Upper lobe of right lung (tissue), 1 donor: ENCODE measurements around the gene ISLR. TPM values are rescaled to one million over a fixed set of nuclear protein-coding genes. Genes with fewer than 3 reads are reported as not detected.

Experiments
- ATAC-seq: fragments of 200-7000 bp; cut with Tn5 transposase; one replicate; pipeline ENCODE4 v1.9.1; 2020; ENCODE audit warnings: mild to moderate bottlenecking, moderate library complexity
- DNase-seq: peaks from one replicate; pipeline ENCODE4 v3.0.0-alpha.2; 2020
- H3K27ac ChIP-seq: fragments of 200-600 bp; one replicate; pipeline ENCODE4 v1.8.0; 2022
- H3K27me3 ChIP-seq: fragments of 200-600 bp; one replicate; pipeline ENCODE4 v1.8.0; 2022; ENCODE audit warnings: mild to moderate bottlenecking
- H3K36me3 ChIP-seq: fragments of 200-600 bp; one replicate; pipeline ENCODE4 v1.8.0; 2022
- H3K4me1 ChIP-seq: fragments of 200-600 bp; one replicate; pipeline ENCODE4 v1.8.0; 2022
- H3K4me3 ChIP-seq: fragments of 200-600 bp; one replicate; pipeline ENCODE4 v1.8.0; 2022; ENCODE audit warnings: mild to moderate bottlenecking
- H3K9me3 ChIP-seq: fragments of 200-600 bp; one replicate; pipeline ENCODE4 v1.8.0; 2022
- intact Hi-C: fragments of 100-400 bp; cut with DNase I; formaldehyde crosslinking; loops from one replicate; pipeline ENCODE4 v1.11.0; 2022
- total RNA-seq: library from RNA; stranded (reverse); fragmentation: NEBNext Ultra II Directional; extraction: Animal tissue kit (Norgen Biotek cat#: 25700); gene quantifications from one replicate; pipeline ENCODE4 v1.2.1, GENCODE V29; 2021
- TF ChIP-seq, protein P1 (sequence below): fragments of 200-600 bp; IDR thresholded peaks from one replicate; pipeline ENCODE4 v1.8.0; 2022; ENCODE audit warnings: antibody characterized with exemption
- donor health status: DM: no; HTN: yes; CAD: no; lungs with severe emphysema.

The ISLR gene
- total RNA-seq, 1 donor from 2014 or later: 40.6 TPM

DNA sequence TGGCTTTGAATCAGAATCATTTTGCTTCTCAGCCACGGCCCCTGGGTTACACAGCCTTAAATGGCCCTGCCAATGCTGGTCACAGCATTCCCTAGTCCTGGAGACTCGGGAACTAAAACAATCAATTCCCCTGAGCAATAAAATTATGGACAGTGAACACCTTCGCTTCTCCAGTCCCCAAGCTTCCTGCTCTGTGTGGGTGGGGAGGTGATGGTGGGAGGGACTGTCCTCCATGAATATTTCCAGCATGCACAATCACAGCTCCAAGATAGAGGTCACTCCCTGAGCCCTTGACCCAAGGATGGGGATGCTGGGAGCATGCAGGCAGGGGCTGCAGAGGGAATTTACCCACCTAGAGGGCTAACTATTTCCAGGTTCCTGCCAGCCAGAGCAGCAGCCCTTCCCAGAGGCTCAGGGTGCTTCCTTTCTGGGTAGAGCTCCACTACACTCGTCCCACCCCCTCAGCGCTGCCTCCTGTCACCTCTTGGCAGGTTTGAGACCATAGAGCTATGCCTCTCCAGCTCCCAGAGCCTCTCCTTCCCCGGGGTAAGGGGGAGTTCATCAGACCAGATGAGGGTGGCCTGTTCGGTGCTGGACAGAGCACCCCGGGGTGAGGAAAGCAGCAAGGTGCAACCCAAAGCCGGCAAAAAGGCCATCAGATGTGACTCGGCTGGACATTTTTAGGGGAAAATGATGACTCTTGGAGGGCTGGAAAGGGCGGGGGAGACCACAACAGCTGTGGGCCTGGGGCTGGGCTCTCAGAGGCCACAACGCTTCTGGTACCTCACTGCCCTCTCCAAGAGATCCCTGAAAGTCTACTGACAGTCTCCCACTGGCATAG, 48.1 kb downstream of the ISLR start:
- Histone ChIP-seq H3K27me3 (peaks cover 31% of the 10 kb centered on the region), H3K36me3 (no peaks in the 10 kb centered on the region), H3K9me3 (no peaks in the 10 kb centered on the region), H3K4me3 (no peak overlapping the region), H3K27ac (no peak overlapping the region), H3K4me1 (no peaks in the 10 kb centered on the region)
- TF ChIP-seq, protein P1, sequence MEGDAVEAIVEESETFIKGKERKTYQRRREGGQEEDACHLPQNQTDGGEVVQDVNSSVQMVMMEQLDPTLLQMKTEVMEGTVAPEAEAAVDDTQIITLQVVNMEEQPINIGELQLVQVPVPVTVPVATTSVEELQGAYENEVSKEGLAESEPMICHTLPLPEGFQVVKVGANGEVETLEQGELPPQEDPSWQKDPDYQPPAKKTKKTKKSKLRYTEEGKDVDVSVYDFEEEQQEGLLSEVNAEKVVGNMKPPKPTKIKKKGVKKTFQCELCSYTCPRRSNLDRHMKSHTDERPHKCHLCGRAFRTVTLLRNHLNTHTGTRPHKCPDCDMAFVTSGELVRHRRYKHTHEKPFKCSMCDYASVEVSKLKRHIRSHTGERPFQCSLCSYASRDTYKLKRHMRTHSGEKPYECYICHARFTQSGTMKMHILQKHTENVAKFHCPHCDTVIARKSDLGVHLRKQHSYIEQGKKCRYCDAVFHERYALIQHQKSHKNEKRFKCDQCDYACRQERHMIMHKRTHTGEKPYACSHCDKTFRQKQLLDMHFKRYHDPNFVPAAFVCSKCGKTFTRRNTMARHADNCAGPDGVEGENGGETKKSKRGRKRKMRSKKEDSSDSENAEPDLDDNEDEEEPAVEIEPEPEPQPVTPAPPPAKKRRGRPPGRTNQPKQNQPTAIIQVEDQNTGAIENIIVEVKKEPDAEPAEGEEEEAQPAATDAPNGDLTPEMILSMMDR: no peak
- no peak for ATAC-seq
- DNase-seq: no peak
- intact Hi-C loops: no loop called here

DNA sequence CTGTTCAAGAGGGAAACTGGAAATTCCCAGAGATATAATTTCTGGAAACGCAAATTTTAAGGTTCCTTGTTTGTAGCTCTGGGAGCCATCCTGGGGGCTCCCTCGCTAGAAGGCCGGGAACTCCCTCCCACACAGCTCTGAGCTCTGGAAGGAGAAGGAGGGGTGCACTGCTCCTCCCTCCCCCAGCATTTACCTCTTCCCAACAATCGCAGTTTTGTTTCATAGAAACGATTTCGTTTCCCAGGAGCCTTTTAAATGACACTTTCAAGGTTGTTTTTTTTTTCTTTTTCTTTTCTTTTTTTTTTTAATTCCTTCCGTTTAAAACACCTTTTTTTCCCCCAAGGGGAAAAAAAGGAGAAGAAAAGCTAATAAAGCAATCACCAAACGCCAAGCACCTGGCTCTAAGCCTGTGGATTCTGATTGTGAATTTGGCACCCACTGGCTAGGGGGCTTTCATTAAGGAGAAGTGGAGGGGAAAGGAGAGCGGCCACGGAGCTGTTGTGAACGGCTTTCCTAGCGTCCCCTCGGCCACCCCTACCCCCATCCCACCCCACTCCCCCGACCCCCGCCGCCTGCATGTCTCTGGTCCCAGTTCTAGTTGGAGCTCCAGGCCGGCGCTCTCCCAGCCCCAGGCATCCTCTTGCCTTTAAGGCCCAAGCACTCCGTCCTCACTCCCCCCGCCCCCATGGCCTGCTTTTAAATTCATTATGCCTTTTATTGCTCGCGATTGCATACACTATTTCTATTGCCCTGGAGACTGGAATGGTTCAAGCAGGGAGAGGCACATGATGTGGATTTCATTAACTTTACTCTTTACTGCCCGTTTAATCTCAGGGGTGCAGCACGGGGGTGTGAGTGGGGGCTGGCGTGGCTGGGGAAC, 49.0 kb downstream of the ISLR start:
- no peak for ATAC-seq
- peaks cover 31% of the 10 kb centered on the region for H3K27me3 ChIP-seq
- DNase-seq: no peak
- H3K9me3 ChIP-seq: no peaks in the 10 kb centered on the region
- no peak overlapping the region for H3K4me3 ChIP-seq
- TF ChIP-seq, protein P1: no peak
- no peak overlapping the region for H3K27ac ChIP-seq
- no peaks in the 10 kb centered on the region for H3K36me3 ChIP-seq
- intact Hi-C loops: no loop called here
- no peaks in the 10 kb centered on the region for H3K4me1 ChIP-seq

DNA sequence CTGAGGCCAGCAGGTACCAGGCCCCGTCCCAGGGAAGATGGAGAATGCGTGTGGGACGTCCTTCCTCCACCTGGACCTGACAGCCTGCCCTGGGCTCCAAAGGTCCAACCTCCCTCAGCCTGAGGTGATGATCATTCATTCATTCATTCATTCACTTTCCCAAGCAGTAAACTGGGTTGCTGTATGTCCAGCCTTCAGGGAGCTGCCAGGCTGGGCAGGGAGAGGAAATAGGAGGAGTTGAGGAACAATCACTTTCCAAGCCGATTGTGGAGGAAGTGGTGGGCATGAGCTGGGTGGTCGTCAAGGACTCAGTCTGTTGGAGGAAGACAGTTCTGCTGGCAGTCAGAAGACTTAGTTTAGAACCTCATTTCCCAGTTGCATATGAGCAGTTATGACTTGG, 52.4 kb downstream of the ISLR start:
- Histone ChIP-seq H3K36me3 (no peaks in the 10 kb centered on the region), H3K27ac (no peak overlapping the region), H3K9me3 (no peaks in the 10 kb centered on the region), H3K4me3 (no peak overlapping the region), H3K27me3 (peaks cover 16% of the 10 kb centered on the region), H3K4me1 (no peaks in the 10 kb centered on the region)
- TF ChIP-seq, protein P1: no peak
- intact Hi-C loops: no loop called here
- DNase-seq (no peak), ATAC-seq (no peak)

Other genes with a start within 250 kb of the ISLR start
- gene LOXL1, start 247.2 kb upstream of the ISLR start, total RNA-seq: 11.1 TPM
- 23.4 TPM for gene STOML1, start 181.4 kb upstream of the ISLR start, total RNA-seq
- gene PML, start 179.0 kb upstream of the ISLR start, total RNA-seq: 82.9 TPM
- gene GOLGA6A, start 91.2 kb upstream of the ISLR start, total RNA-seq: not detected
- 4.0 TPM for gene ISLR2, start 43.1 kb upstream of the ISLR start, total RNA-seq
- not detected for gene STRA6, start 29.1 kb downstream of the ISLR start, total RNA-seq
- not detected for gene CCDC33, start 62.6 kb downstream of the ISLR start, total RNA-seq
- gene CYP11A1, start 193.9 kb downstream of the ISLR start, total RNA-seq: 1.1 TPM